Activated B cell treated with CpG ODN at 0.5 μM for 24 hours (primary cell): ENCODE measurements around the gene KCNJ6. TPM values are rescaled to one million over a fixed set of nuclear protein-coding genes. Genes with fewer than 3 reads are reported as not detected.

Source experiments
- ATAC-seq: fragments of 200-7000 bp; cut with Tn5 transposase; one replicate; pipeline ENCODE4 v1.10.0; 2021; ENCODE audit warnings: low read depth, mild to moderate bottlenecking, moderate library complexity
- CTCF ChIA-PET: fragments of 350-600 bp; sonication (Branson Sonifier 250); formaldehyde crosslinking; loops from one replicate; lab custom pipeline; 2021; ENCODE audit warnings: antibody characterized with exemption; lab: Charles Lee
- POLR2A ChIA-PET: fragments of 350-600 bp; sonication (Branson Sonifier 250); formaldehyde crosslinking; loops from one replicate; lab custom pipeline; 2021; ENCODE audit warnings: antibody characterized with exemption; lab: Charles Lee
- DNase-seq: peaks from one replicate; pipeline ENCODE4 v3.0.0; 2022
- H3K27ac Mint-ChIP-seq: one replicate; pipeline ENCODE4 v1.8.0; 2020; ENCODE audit warnings: mixed read lengths
- H3K27me3 Mint-ChIP-seq: one replicate; pipeline ENCODE4 v1.8.0; 2021; ENCODE audit warnings: mixed read lengths
- H3K36me3 Mint-ChIP-seq: one replicate; pipeline ENCODE4 v1.8.0; 2021; ENCODE audit warnings: low read depth, mixed read lengths
- H3K4me1 Mint-ChIP-seq: one replicate; pipeline ENCODE4 v1.8.0; 2021; ENCODE audit warnings: mixed read lengths
- H3K4me3 Mint-ChIP-seq: one replicate; pipeline ENCODE4 v1.8.0; 2020; ENCODE audit warnings: mild to moderate bottlenecking, mixed read lengths
- H3K9me3 Mint-ChIP-seq: one replicate; pipeline ENCODE4 v1.8.0; 2020; ENCODE audit warnings: mixed read lengths
- CTCF ChIP-seq: fragments of 200-600 bp; IDR thresholded peaks from one replicate; pipeline ENCODE4 v1.8.0; 2022; ENCODE audit warnings: antibody characterized with exemption, mild to moderate bottlenecking
- intact Hi-C: fragments of 100-400 bp; cut with micrococcal nuclease; formaldehyde crosslinking; loops from one replicate; pipeline ENCODE4 v1.15.1; 2024
- total RNA-seq: library from RNA; stranded (reverse); gene quantifications from 2 replicates; pipeline ENCODE4 v1.2.3, GENCODE V29; 2022

KCNJ6 gene
- total RNA-seq, 1 donor from 2014 or later: not detected

GRCh38 chr21:37642493-37642892 is 273.8 kb downstream of the KCNJ6 start:
- H3K27me3 Mint-ChIP-seq: peaks cover 33% of the 10 kb centered on the region
- no peak for ATAC-seq
- no peak for TF ChIP-seq CTCF
- H3K27ac Mint-ChIP-seq: no peak overlapping the region
- no peaks in the 10 kb centered on the region for H3K36me3 Mint-ChIP-seq
- POLR2A ChIA-PET: no interaction called here
- H3K9me3 Mint-ChIP-seq: peaks cover 5% of the 10 kb centered on the region
- intact Hi-C loops: loop anchor here (2.0 to 10.0 kb wide), 2 partner anchors 128 to 476 kb away; no protein-coding TSS in a partner anchor
- DNase-seq: no peak
- no peak overlapping the region for H3K4me3 Mint-ChIP-seq
- CTCF ChIA-PET: interaction anchor here (1.3 kb wide), 1 partner anchor 476 kb away, joined by 7 read pairs; no protein-coding TSS in a partner anchor
- H3K4me1 Mint-ChIP-seq: peaks cover 7% of the 10 kb centered on the region

GRCh38 chr21:37639756-37640155 is 276.5 kb downstream of the KCNJ6 start:
- no peak overlapping the region for H3K4me3 Mint-ChIP-seq
- H3K27ac Mint-ChIP-seq: no peak overlapping the region
- no peak for DNase-seq
- intact Hi-C loops: loop anchor here (10.0 kb wide), 1 partner anchor 125 kb away; no protein-coding TSS in a partner anchor
- no peaks in the 10 kb centered on the region for H3K36me3 Mint-ChIP-seq
- POLR2A ChIA-PET: no interaction called here
- H3K4me1 Mint-ChIP-seq: peaks cover 7% of the 10 kb centered on the region
- CTCF ChIA-PET: no interaction called here
- H3K27me3 Mint-ChIP-seq: peaks cover 27% of the 10 kb centered on the region
- no peak for TF ChIP-seq CTCF
- H3K9me3 Mint-ChIP-seq: peaks cover 5% of the 10 kb centered on the region
- no peak for ATAC-seq

GRCh38 chr21:37636152-37636860 is 280.0 kb downstream of the KCNJ6 start:
- no peak for DNase-seq
- peaks cover 12% of the 10 kb centered on the region for H3K4me1 Mint-ChIP-seq
- POLR2A ChIA-PET: no interaction called here
- CTCF ChIA-PET: no interaction called here
- TF ChIP-seq CTCF: no peak
- no peak overlapping the region for H3K4me3 Mint-ChIP-seq
- ATAC-seq: no peak
- H3K9me3 Mint-ChIP-seq: peaks cover 5% of the 10 kb centered on the region
- H3K36me3 Mint-ChIP-seq: no peaks in the 10 kb centered on the region
- H3K27me3 Mint-ChIP-seq: peaks cover 21% of the 10 kb centered on the region
- intact Hi-C loops: no loop called here
- no peak overlapping the region for H3K27ac Mint-ChIP-seq

GRCh38 chr21:37631319-37632117 is 284.7 kb downstream of the KCNJ6 start:
- no peak for TF ChIP-seq CTCF
- no peak overlapping the region for H3K27ac Mint-ChIP-seq
- H3K9me3 Mint-ChIP-seq: no peaks in the 10 kb centered on the region
- H3K4me1 Mint-ChIP-seq: peaks cover 6% of the 10 kb centered on the region
- H3K4me3 Mint-ChIP-seq: no peak overlapping the region
- ATAC-seq (no peak), DNase-seq (no peak)
- H3K27me3 Mint-ChIP-seq: peaks cover 35% of the 10 kb centered on the region
- ChIA-PET CTCF (no interaction called here), POLR2A (no interaction called here)
- intact Hi-C loops: no loop called here
- H3K36me3 Mint-ChIP-seq: no peaks in the 10 kb centered on the region

GRCh38 chr21:37630872-37631271 is 285.4 kb downstream of the KCNJ6 start:
- no peaks in the 10 kb centered on the region for H3K36me3 Mint-ChIP-seq
- no peaks in the 10 kb centered on the region for H3K9me3 Mint-ChIP-seq
- CTCF ChIA-PET: no interaction called here
- H3K27ac Mint-ChIP-seq: no peak overlapping the region
- peaks cover 6% of the 10 kb centered on the region for H3K4me1 Mint-ChIP-seq
- DNase-seq: no peak
- no peak for ATAC-seq
- H3K4me3 Mint-ChIP-seq: no peak overlapping the region
- intact Hi-C loops: no loop called here
- POLR2A ChIA-PET: no interaction called here
- TF ChIP-seq CTCF: no peak
- H3K27me3 Mint-ChIP-seq: peaks cover 35% of the 10 kb centered on the region
